Suppressor macrophage (primary cell): Measurements from ENCODE around the gene CPA4.

ENCODE experiments used
- DNase-seq, 4 experiments: peaks; one replicate each; pipeline ENCODE4 v3.0.0-alpha.2; 2020 to 2022

The CPA4 gene

GRCh38 chr7:130346177-130346905 is 53.4 kb downstream of the CPA4 start:
- no peak for DNase-seq

GRCh38 chr7:130346941-130347340 is 54.0 kb downstream of the CPA4 start:
- no peak for DNase-seq

- DNase-seq, result peak in 1 of 4 experiments; percentile 31
These were observed 57.2 kb downstream of the CPA4 start for GRCh38 chr7:130349911-130350782.

GRCh38 chr7:130350945-130351790 is 58.2 kb downstream of the CPA4 start:
- DNase-seq, result no peak

- DNase-seq, result no peak
These were observed 58.8 kb downstream of the CPA4 start for GRCh38 chr7:130351791-130352090.

- DNase-seq, result no peak
These were observed 59.5 kb downstream of the CPA4 start for GRCh38 chr7:130352194-130353074.

- no peak for DNase-seq
These were observed 60.2 kb downstream of the CPA4 start for GRCh38 chr7:130353196-130353595.

- no peak for DNase-seq
These were observed 63.3 kb downstream of the CPA4 start for GRCh38 chr7:130356121-130356875.

- no peak for DNase-seq
These were observed 64.1 kb downstream of the CPA4 start for GRCh38 chr7:130356876-130357611.

GRCh38 chr7:130358471-130358870 is 65.5 kb downstream of the CPA4 start:
- no peak for DNase-seq

GRCh38 chr7:130359276-130359857 is 66.4 kb downstream of the CPA4 start:
- DNase-seq, result no peak

- DNase-seq, result no peak
These were observed 67.6 kb downstream of the CPA4 start for GRCh38 chr7:130360518-130360917.

- DNase-seq, result no peak
These were observed 68.7 kb downstream of the CPA4 start for GRCh38 chr7:130361681-130362080.

- no peak for DNase-seq
These were observed 69.4 kb downstream of the CPA4 start for GRCh38 chr7:130362251-130362816.

GRCh38 chr7:130363026-130363847 is 70.3 kb downstream of the CPA4 start:
- peak in 3 of 4 experiments; percentile 7 to 36 (median 31) for DNase-seq

GRCh38 chr7:130364451-130364850 is 71.5 kb downstream of the CPA4 start:
- DNase-seq, result no peak

GRCh38 chr7:130365088-130365487 is 72.1 kb downstream of the CPA4 start:
- no peak for DNase-seq

GRCh38 chr7:130365511-130366441 is 72.8 kb downstream of the CPA4 start:
- DNase-seq, result no peak
